Measurements from ENCODE around the gene MAP1LC3A. TPM values are rescaled to one million over a fixed set of nuclear protein-coding genes. Genes with fewer than 3 reads are reported as not detected.

MAP1LC3A gene
- total RNA-seq, 2 donors from 2014 or later = 22.4 to 37.6 TPM

- WGBS, 2 donors = 88 to 89% methylated on average over 4 of the region's 4 CpGs
- no peaks in the 10 kb centered on the region for H3K27me3 ChIP-seq
- H3K27ac ChIP-seq = no peak overlapping the region
- peaks cover 0 to 1% of the 10 kb centered on the region in 2 donors for H3K36me3 ChIP-seq (replicated peaks in 1 of 2; ENCODE audit: insufficient read depth in 1 of 2, low read depth in 2 of 2)
- no peak overlapping the region for H3K4me3 ChIP-seq
- H3K9me3 ChIP-seq = no peaks in the 10 kb centered on the region
- TF ChIP-seq POLR2A (IDR thresholded peaks at IDR 0.05) (no peak), CTCF (IDR thresholded peaks at IDR 0.05) (no peak)
- DNase-seq (no peak), ATAC-seq (peak; percentile 6)
- intact Hi-C loops (cut with DNase I) = no loop called here
- H3K4me1 ChIP-seq = no peaks in the 10 kb centered on the region
Observed at GRCh38 chr20:34582911-34583310, 24.4 kb downstream of the MAP1LC3A start.

GRCh38 chr20:34583544-34583943 is 25.0 kb downstream of the MAP1LC3A start:
- no peak for TF ChIP-seq POLR2A (IDR thresholded peaks at IDR 0.05)
- TF ChIP-seq CTCF (IDR thresholded peaks at IDR 0.05) = no peak
- no peak overlapping the region for H3K4me3 ChIP-seq
- H3K9me3 ChIP-seq = no peaks in the 10 kb centered on the region
- no peak for ATAC-seq
- H3K4me1 ChIP-seq = no peaks in the 10 kb centered on the region
- intact Hi-C loops (cut with DNase I) = no loop called here
- no peaks in the 10 kb centered on the region for H3K27me3 ChIP-seq
- DNase-seq = no peak
- 83 to 87% methylated on average over 6 of the region's 6 CpGs for WGBS, 2 donors
- peaks cover 0 to 3% of the 10 kb centered on the region in 2 donors for H3K36me3 ChIP-seq (replicated peaks in 1 of 2; ENCODE audit: insufficient read depth in 1 of 2, low read depth in 2 of 2)
- H3K27ac ChIP-seq = no peak overlapping the region

DNA sequence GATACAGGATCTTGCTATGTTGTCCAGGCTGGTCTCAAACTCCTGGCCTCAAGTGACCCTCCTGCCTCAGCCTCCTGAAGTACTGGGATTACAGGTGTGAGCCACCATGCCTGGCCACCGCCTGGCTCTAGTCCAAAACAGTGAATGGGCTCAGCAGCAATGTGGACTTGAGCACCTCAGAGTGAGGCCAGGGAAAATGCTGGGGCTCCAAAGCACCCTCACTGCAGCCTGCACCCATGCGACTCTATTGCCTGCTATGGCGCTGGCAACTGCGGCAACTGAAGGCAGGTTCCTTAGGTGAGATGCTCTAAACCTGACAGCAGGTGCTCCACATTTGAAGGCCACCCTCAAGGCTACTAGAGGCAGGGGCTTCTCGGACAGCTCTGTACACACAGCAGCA is 26.5 kb downstream of the MAP1LC3A start:
- DNase-seq (no peak), ATAC-seq (no peak)
- WGBS, 2 donors = 100% methylated on average over 3 to 5 of the region's 5 CpGs
- no peak overlapping the region for H3K27ac ChIP-seq
- no peak for TF ChIP-seq POLR2A (IDR thresholded peaks at IDR 0.05)
- TF ChIP-seq CTCF (IDR thresholded peaks at IDR 0.05) = no peak
- no peaks in the 10 kb centered on the region for H3K27me3 ChIP-seq
- no peaks in the 10 kb centered on the region for H3K9me3 ChIP-seq
- H3K4me1 ChIP-seq = no peaks in the 10 kb centered on the region
- H3K4me3 ChIP-seq = no peak overlapping the region
- intact Hi-C loops (cut with DNase I) = no loop called here
- peaks cover 0 to 3% of the 10 kb centered on the region in 2 donors for H3K36me3 ChIP-seq (replicated peaks in 1 of 2; ENCODE audit: insufficient read depth in 1 of 2, low read depth in 2 of 2)

GRCh38 chr20:34586488-34587163 is 28.1 kb downstream of the MAP1LC3A start:
- no peak for ATAC-seq
- Histone ChIP-seq H3K36me3 (replicated peaks in 1 of 2; ENCODE audit: insufficient read depth in 1 of 2, low read depth in 2 of 2) (peaks cover 0 to 3% of the 10 kb centered on the region in 2 donors), H3K4me3 (no peak overlapping the region), H3K4me1 (no peaks in the 10 kb centered on the region), H3K9me3 (no peaks in the 10 kb centered on the region), H3K27me3 (no peaks in the 10 kb centered on the region), H3K27ac (no peak overlapping the region)
- TF ChIP-seq POLR2A (IDR thresholded peaks at IDR 0.05) = no peak
- no peak for TF ChIP-seq CTCF (IDR thresholded peaks at IDR 0.05)
- 76 to 82% methylated on average over 9 of the region's 9 CpGs for WGBS, 2 donors
- DNase-seq = no peak
- intact Hi-C loops (cut with DNase I) = no loop called here

All from body of pancreas (tissue), 4 donors.